ENCODE data around the gene TMEM81. TPM values are rescaled to one million over a fixed set of nuclear protein-coding genes. Genes with fewer than 3 reads are reported as not detected.

Gene TMEM81
- polyA plus RNA-seq, 1 of the 3 experiments (the other 2 are of a cell fraction), result 1.8 TPM

- H4K20me1 ChIP-seq (ENCODE audit: insufficient read depth), result no peaks in the 10 kb centered on the region
- ChIA-PET CTCF (interaction anchor here (1.1 to 2.3 kb wide), 7 partner anchors 14 to 182 kb away, joined by 3 to 6 read pairs (median 4); no protein-coding TSS in a partner anchor), POLR2A (no interaction called here)
- no peak overlapping the region for H3K4me3 ChIP-seq (ENCODE audit: low read depth in 2 of 2, low read length in 1 of 2)
- 0 out of 4 replicates have a peak overlapping the region, but pooled peaks of 1 of the 2 experiments have one; percentile 6 for H3K27ac ChIP-seq (ENCODE audit: low read depth in 2 of 2, low read length in 1 of 2)
- H3K36me3 ChIP-seq (replicated peaks in 1 of 2; ENCODE audit: control insufficient read depth in 1 of 2, insufficient read depth in 2 of 2, low read length in 1 of 2), result peaks cover 37 to 64% of the 10 kb centered on the region in 2 experiments
- H3K9me3 ChIP-seq, result no peaks in the 10 kb centered on the region
- H3K4me2 ChIP-seq, result no peak overlapping the region
- H3K27me3 ChIP-seq (ENCODE audit: insufficient read depth), result no peaks in the 10 kb centered on the region
- no peak for TF ChIP-seq JUND (IDR thresholded peaks at IDR 0.05)
- no peak for TF ChIP-seq ELF1 (IDR thresholded peaks at IDR 0.05)
- no peak for TF ChIP-seq MAX (IDR thresholded peaks at IDR 0.05; ENCODE audit: low read depth)
- TF ChIP-seq, protein P1, sequence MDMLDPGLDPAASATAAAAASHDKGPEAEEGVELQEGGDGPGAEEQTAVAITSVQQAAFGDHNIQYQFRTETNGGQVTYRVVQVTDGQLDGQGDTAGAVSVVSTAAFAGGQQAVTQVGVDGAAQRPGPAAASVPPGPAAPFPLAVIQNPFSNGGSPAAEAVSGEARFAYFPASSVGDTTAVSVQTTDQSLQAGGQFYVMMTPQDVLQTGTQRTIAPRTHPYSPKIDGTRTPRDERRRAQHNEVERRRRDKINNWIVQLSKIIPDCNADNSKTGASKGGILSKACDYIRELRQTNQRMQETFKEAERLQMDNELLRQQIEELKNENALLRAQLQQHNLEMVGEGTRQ (IDR thresholded peaks at IDR 0.05; ENCODE audit: borderline replicate concordance, low read depth, low read length), result no peak
- TF ChIP-seq ZBTB33 (IDR thresholded peaks at IDR 0.05; ENCODE audit: borderline replicate concordance, low read depth), result no peak
- no peak for TF ChIP-seq IRF3 (IDR thresholded peaks at IDR 0.05; ENCODE audit: low read depth, low read length)
- no peak for TF ChIP-seq GATA2 (CRISPR knock-in tag; IDR thresholded peaks at IDR 0.05)
- H2AFZ ChIP-seq (ENCODE audit: low read depth), result no peak overlapping the region
- H3K79me2 ChIP-seq (ENCODE audit: insufficient read depth), result no peaks in the 10 kb centered on the region
- H3K4me1 ChIP-seq (ENCODE audit: control insufficient read depth in 1 of 2, insufficient read depth in 2 of 2, low read depth in 1 of 2, low read length in 1 of 2), result peaks cover 0 to 4% of the 10 kb centered on the region in 2 experiments; a peak in 1 of 4 replicates
- H3K9ac ChIP-seq, result no peak overlapping the region
- no peaks in the 10 kb centered on the region for H3F3A ChIP-seq (replicated peaks; ENCODE audit: insufficient read depth)
- WGBS (ENCODE audit: low lambda C conversion rate), result 95% methylated on average over 4 of the region's 4 CpGs
- no peaks in the 10 kb centered on the region for H3K9me2 ChIP-seq
- DNase-seq, result peak; percentile 49
Observed at GRCh38 chr1:205091043-205091740, 6.9 kb upstream of the TMEM81 start.

- Histone ChIP-seq H3K36me3 (replicated peaks in 1 of 2; ENCODE audit: control insufficient read depth in 1 of 2, insufficient read depth in 2 of 2, low read length in 1 of 2) (peaks cover 40 to 61% of the 10 kb centered on the region in 2 experiments), H3K9ac (no peak overlapping the region), H2AFZ (ENCODE audit: low read depth) (no peak overlapping the region), H3K27me3 (ENCODE audit: insufficient read depth) (no peaks in the 10 kb centered on the region), H3F3A (replicated peaks; ENCODE audit: insufficient read depth) (no peaks in the 10 kb centered on the region), H3K4me3 (ENCODE audit: low read depth in 2 of 2, low read length in 1 of 2) (no peak overlapping the region), H3K9me3 (no peaks in the 10 kb centered on the region), H3K4me2 (no peak overlapping the region), H3K27ac (ENCODE audit: low read depth in 2 of 2, low read length in 1 of 2) (peak overlapping the region in 1 of 2 experiments; percentile 6; a peak in 1 of 4 replicates), H3K4me1 (ENCODE audit: control insufficient read depth in 1 of 2, insufficient read depth in 2 of 2, low read depth in 1 of 2, low read length in 1 of 2) (peaks cover 0 to 4% of the 10 kb centered on the region in 2 experiments; a peak in 1 of 4 replicates), H3K79me2 (ENCODE audit: insufficient read depth) (no peaks in the 10 kb centered on the region), H3K9me2 (no peaks in the 10 kb centered on the region), H4K20me1 (ENCODE audit: insufficient read depth) (no peaks in the 10 kb centered on the region)
- TF ChIP-seq RXRA (IDR thresholded peaks at IDR 0.05; ENCODE audit: borderline replicate concordance, low read depth), result no peak
- no peak for TF ChIP-seq TCF12 (IDR thresholded peaks at IDR 0.05)
- no peak for TF ChIP-seq SMC3 (IDR thresholded peaks at IDR 0.05; ENCODE audit: low read depth, low read length)
- no peak for TF ChIP-seq IRF3 (IDR thresholded peaks at IDR 0.05; ENCODE audit: low read depth, low read length)
- no peak for TF ChIP-seq NRF1 (IDR thresholded peaks at IDR 0.05; ENCODE audit: low read depth, low read length)
- TF ChIP-seq NFIC (IDR thresholded peaks at IDR 0.05; ENCODE audit: borderline replicate concordance), result no peak
- ChIA-PET CTCF (interaction anchor here (1.3 to 9.9 kb wide), 4 partner anchors 19 to 168 kb away, joined by 5 to 74 read pairs (median 9); no protein-coding TSS in a partner anchor), POLR2A (no interaction called here)
- DNase-seq, result no peak
- 82% methylated on average over 3 of the region's 3 CpGs for WGBS (ENCODE audit: low lambda C conversion rate)
Observed at GRCh38 chr1:205088341-205088740, 4.1 kb upstream of the TMEM81 start.

All from SK-N-SH (cell line).